Astrocyte (in vitro differentiated cells and primary cell): ENCODE measurements around the gene ABHD12. TPM values are rescaled to one million over a fixed set of nuclear protein-coding genes. Genes with fewer than 3 reads are reported as not detected.
A peak's percentile ranks its signal among the peaks of the same experiment; 100 is the strongest.

Experiments
- DNase-seq: peaks from one replicate; pipeline ENCODE4 v3.0.0-alpha.2; 2010; ENCODE audit warnings: low read depth
- FAIRE-seq: peaks from 2 replicates; lab custom pipeline; 2011; peaks lifted over from hg19 to GRCh38; lab: Jason Lieb, UNC
- H2AFZ ChIP-seq: 2 replicates; pipeline ENCODE4 v1.6.0; 2012; ENCODE audit warnings: low read depth, low read length, inconsistent platforms
- H3K27ac ChIP-seq: 2 replicates; pipeline ENCODE4 v1.5.1; 2011; ENCODE audit warnings: low read depth, low read length, inconsistent platforms
- H3K27me3 ChIP-seq: 2 replicates; pipeline ENCODE4 v1.6.0; 2011; ENCODE audit warnings: low read length, inconsistent platforms; ENCODE audit not compliant: insufficient read depth
- H3K36me3 ChIP-seq: 2 replicates; pipeline ENCODE4 v1.5.1; 2011; ENCODE audit warnings: low read length, inconsistent platforms; ENCODE audit not compliant: insufficient read depth
- H3K4me1 ChIP-seq: 2 replicates; pipeline ENCODE4 v1.5.1; 2011; ENCODE audit warnings: low read length, inconsistent platforms; ENCODE audit not compliant: insufficient read depth
- H3K4me2 ChIP-seq: 2 replicates; pipeline ENCODE4 v1.6.0; 2012; ENCODE audit warnings: low read length, inconsistent platforms
- H3K4me3 ChIP-seq: 2 replicates; pipeline ENCODE4 v1.5.1; 2011; ENCODE audit warnings: low read depth, mild to moderate bottlenecking, low read length, inconsistent platforms; ENCODE audit not compliant: insufficient read depth
- H3K79me2 ChIP-seq: 2 replicates; pipeline ENCODE4 v1.6.0; 2012; ENCODE audit warnings: mild to moderate bottlenecking, low read length, inconsistent platforms; ENCODE audit not compliant: insufficient read depth
- H3K9ac ChIP-seq: 2 replicates; pipeline ENCODE4 v1.6.0; 2012; ENCODE audit warnings: mild to moderate bottlenecking, low read length, inconsistent platforms
- H3K9me3 ChIP-seq: 2 replicates; pipeline ENCODE4 v1.5.1; 2012; ENCODE audit warnings: low read depth, mild to moderate bottlenecking, low read length, inconsistent platforms; ENCODE audit not compliant: insufficient read depth
- H4K20me1 ChIP-seq: 2 replicates; pipeline ENCODE4 v1.6.0; 2012; ENCODE audit warnings: low read length, inconsistent platforms; ENCODE audit not compliant: insufficient read depth
- H3K27ac Mint-ChIP-seq: one replicate; pipeline ENCODE4 v1.8.0; 2021; ENCODE audit warnings: mild to moderate bottlenecking, mixed read lengths; ENCODE audit not compliant: unreplicated experiment
- H3K27me3 Mint-ChIP-seq: one replicate; pipeline ENCODE4 v1.8.0; 2021; ENCODE audit warnings: low read depth, mixed read lengths; ENCODE audit not compliant: unreplicated experiment
- H3K36me3 Mint-ChIP-seq: one replicate; pipeline ENCODE4 v1.8.0; 2021; ENCODE audit warnings: low read depth, mixed read lengths; ENCODE audit not compliant: unreplicated experiment
- H3K4me1 Mint-ChIP-seq: one replicate; pipeline ENCODE4 v1.8.0; 2021; ENCODE audit warnings: low read depth, mixed read lengths; ENCODE audit not compliant: unreplicated experiment
- H3K4me3 Mint-ChIP-seq: one replicate; pipeline ENCODE4 v1.8.0; 2021; ENCODE audit warnings: mild to moderate bottlenecking, moderate library complexity, mixed read lengths; ENCODE audit not compliant: unreplicated experiment
- H3K9me3 Mint-ChIP-seq: one replicate; pipeline ENCODE4 v1.8.0; 2021; ENCODE audit warnings: mild to moderate bottlenecking, mixed read lengths; ENCODE audit not compliant: unreplicated experiment
- EZH2 ChIP-seq: IDR thresholded peaks from 2 replicates; pipeline ENCODE4 v1.6.1; 2012; ENCODE audit warnings: mild to moderate bottlenecking, low read length, inconsistent platforms; ENCODE audit not compliant: insufficient read depth
- total RNA-seq: library from RNA; stranded (reverse); gene quantifications from 2 replicates; pipeline ENCODE4 v1.2.1, GENCODE V29; 2021
- TF ChIP-seq, protein P1 (sequence below): IDR thresholded peaks from 2 replicates; pipeline ENCODE4 v1.5.1; 2011; ENCODE audit warnings: low read depth, mild to moderate bottlenecking, inconsistent platforms, low read length, moderate library complexity; ENCODE audit not compliant: insufficient read depth

The ABHD12 gene
- total RNA-seq, 1 donor from 2014 or later: 98.1 TPM

DNA sequence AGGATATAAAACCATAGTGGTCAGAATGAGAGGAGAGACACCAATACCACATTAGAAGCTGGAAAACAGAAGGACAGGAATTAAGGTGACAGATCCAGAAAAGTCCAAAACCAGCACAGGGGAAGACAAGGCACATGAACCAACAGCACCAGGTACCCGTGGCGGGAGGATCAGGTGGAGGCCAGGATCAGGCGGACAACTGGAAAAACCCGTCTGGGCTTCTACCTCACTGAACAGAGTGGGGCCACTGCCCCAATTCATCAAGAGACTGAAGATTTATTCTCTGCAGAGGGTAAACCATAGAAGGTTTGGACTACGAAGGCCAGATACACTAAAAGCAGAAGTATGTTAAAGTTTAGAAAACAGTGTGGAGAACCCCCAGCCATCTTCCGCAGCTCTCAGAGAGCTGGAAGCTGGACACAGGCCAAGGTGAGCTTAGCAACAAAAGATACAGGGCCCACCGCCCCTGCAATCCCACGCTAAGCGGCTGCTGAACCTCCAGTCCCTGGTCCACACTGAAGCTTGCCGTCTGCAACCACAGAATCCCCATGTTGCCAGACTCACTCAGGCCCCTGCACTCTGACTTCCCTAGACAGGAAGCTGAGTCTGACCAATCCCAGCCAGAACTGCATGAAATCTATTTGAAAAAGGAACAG is 29.9 kb downstream of the ABHD12 start:
- no peaks in the 10 kb centered on the region for H3K9me3 Mint-ChIP-seq
- Histone ChIP-seq H3K4me3 (peak overlapping the region; percentile 3), H3K4me1 (peaks cover 18% of the 10 kb centered on the region), H4K20me1 (peaks cover 14% of the 10 kb centered on the region), H2AFZ (peak overlapping the region; percentile 50), H3K9ac (peak overlapping the region; percentile 65), H3K36me3 (no peaks in the 10 kb centered on the region), H3K79me2 (peaks cover 72% of the 10 kb centered on the region), H3K4me2 (peak overlapping the region; percentile 58), H3K27ac (peak overlapping the region; percentile 74), H3K9me3 (no peaks in the 10 kb centered on the region), H3K27me3 (no peaks in the 10 kb centered on the region)
- no peaks in the 10 kb centered on the region for H3K27me3 Mint-ChIP-seq
- H3K4me3 Mint-ChIP-seq: peak overlapping the region; percentile 54
- TF ChIP-seq, protein P1, sequence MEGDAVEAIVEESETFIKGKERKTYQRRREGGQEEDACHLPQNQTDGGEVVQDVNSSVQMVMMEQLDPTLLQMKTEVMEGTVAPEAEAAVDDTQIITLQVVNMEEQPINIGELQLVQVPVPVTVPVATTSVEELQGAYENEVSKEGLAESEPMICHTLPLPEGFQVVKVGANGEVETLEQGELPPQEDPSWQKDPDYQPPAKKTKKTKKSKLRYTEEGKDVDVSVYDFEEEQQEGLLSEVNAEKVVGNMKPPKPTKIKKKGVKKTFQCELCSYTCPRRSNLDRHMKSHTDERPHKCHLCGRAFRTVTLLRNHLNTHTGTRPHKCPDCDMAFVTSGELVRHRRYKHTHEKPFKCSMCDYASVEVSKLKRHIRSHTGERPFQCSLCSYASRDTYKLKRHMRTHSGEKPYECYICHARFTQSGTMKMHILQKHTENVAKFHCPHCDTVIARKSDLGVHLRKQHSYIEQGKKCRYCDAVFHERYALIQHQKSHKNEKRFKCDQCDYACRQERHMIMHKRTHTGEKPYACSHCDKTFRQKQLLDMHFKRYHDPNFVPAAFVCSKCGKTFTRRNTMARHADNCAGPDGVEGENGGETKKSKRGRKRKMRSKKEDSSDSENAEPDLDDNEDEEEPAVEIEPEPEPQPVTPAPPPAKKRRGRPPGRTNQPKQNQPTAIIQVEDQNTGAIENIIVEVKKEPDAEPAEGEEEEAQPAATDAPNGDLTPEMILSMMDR: no peak
- no peak for TF ChIP-seq EZH2
- DNase-seq (peak; percentile 83), FAIRE-seq (no peak)
- H3K4me1 Mint-ChIP-seq: peaks cover 28% of the 10 kb centered on the region
- H3K36me3 Mint-ChIP-seq: peaks cover 8% of the 10 kb centered on the region
- peak overlapping the region; percentile 99 for H3K27ac Mint-ChIP-seq

DNA sequence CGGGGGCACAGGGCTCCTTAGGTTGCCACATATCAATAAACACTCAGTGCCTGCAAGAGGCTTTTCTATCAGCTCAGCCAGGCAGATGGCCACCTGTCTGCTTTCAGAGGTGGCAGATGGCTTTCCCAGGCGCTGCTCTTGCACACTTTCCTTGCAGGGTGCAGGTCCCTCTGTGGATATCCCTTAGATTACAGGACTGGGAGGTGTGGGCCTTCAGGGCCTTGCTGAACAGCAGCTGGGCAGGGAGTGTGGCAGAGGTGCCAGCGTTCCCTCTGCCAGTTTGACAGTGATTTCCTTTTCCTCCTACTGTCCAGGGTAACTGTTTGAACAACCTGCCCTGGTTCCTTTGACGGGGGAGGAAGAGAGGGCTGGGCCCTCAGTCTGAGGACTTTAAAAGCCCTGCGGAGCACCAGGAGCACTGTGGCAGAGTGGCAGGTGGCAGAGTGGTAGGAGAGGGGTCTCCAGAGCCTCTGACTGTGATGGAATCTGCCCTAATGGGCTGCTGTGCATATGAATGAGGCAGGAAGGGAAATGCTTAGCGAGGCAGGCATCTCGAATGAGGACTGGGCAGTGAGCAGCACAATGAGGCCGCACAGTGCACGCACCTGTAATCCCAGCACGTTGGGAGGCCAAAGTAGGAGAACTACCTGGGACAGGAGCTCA is 34.2 kb downstream of the ABHD12 start:
- no peaks in the 10 kb centered on the region for H3K27me3 Mint-ChIP-seq
- Histone ChIP-seq H3K27ac (no peak overlapping the region), H3K9me3 (no peaks in the 10 kb centered on the region), H4K20me1 (peaks cover 25% of the 10 kb centered on the region), H3K36me3 (no peaks in the 10 kb centered on the region), H3K4me2 (no peak overlapping the region), H3K79me2 (peaks cover 73% of the 10 kb centered on the region), H2AFZ (no peak overlapping the region), H3K4me1 (peaks cover 10% of the 10 kb centered on the region), H3K4me3 (no peak overlapping the region), H3K9ac (no peak overlapping the region), H3K27me3 (no peaks in the 10 kb centered on the region)
- H3K27ac Mint-ChIP-seq: no peak overlapping the region
- no peak overlapping the region for H3K4me3 Mint-ChIP-seq
- TF ChIP-seq, protein P1: no peak
- no peak for TF ChIP-seq EZH2
- DNase-seq: no peak
- H3K4me1 Mint-ChIP-seq: peaks cover 24% of the 10 kb centered on the region
- H3K36me3 Mint-ChIP-seq: peaks cover 3% of the 10 kb centered on the region
- FAIRE-seq: no peak
- H3K9me3 Mint-ChIP-seq: no peaks in the 10 kb centered on the region

DNA sequence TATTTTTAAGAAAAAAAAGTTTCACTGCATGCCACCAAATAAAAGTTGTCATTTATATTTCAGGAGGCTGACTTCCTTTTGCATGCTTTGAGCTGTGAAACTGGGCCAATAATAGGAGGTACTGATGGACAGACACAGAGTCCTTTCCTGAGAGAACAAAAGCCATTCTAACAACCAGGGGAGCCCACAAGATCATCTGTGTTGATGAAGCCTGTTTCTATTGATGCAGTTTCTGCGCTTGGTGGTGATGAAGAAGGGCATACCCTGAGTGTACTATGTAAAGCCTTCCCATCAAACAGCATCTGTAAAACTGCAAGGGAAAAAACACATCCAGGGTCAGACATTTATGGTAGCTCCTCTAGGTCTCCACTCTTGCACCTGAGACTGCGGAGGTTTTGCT is 34.8 kb downstream of the ABHD12 start:
- H3K9me3 Mint-ChIP-seq: no peaks in the 10 kb centered on the region
- H3K36me3 Mint-ChIP-seq: peaks cover 3% of the 10 kb centered on the region
- Histone ChIP-seq H2AFZ (no peak overlapping the region), H3K36me3 (no peaks in the 10 kb centered on the region), H3K4me2 (no peak overlapping the region), H4K20me1 (peaks cover 31% of the 10 kb centered on the region), H3K4me3 (no peak overlapping the region), H3K27ac (no peak overlapping the region), H3K79me2 (peaks cover 77% of the 10 kb centered on the region), H3K4me1 (peaks cover 4% of the 10 kb centered on the region), H3K27me3 (no peaks in the 10 kb centered on the region), H3K9me3 (no peaks in the 10 kb centered on the region), H3K9ac (no peak overlapping the region)
- no peak overlapping the region for H3K27ac Mint-ChIP-seq
- peaks cover 19% of the 10 kb centered on the region for H3K4me1 Mint-ChIP-seq
- FAIRE-seq (no peak), DNase-seq (no peak)
- no peak overlapping the region for H3K4me3 Mint-ChIP-seq
- H3K27me3 Mint-ChIP-seq: no peaks in the 10 kb centered on the region
- TF ChIP-seq EZH2: no peak
- TF ChIP-seq, protein P1: no peak
